ENCODE data around the gene MGAT5B.
"Not testable (repeated sequence)": the region's sequence is repeated elsewhere in the genome, so short reads cannot be mapped to it uniquely, and the experiment has no call there.

The MGAT5B gene

GRCh38 chr17:76968707-76969597 lies 100.7 kb downstream of the MGAT5B start:
- H3K36me3 ChIP-seq (ENCODE audit: control insufficient read depth, insufficient read depth, low read length) = no peaks in the 10 kb centered on the region
- H3K27ac ChIP-seq (ENCODE audit: insufficient read depth, low read depth, low read length, poor library complexity, severe bottlenecking) = peak overlapping the region; percentile 78
- H3K9me3 ChIP-seq (ENCODE audit: control insufficient read depth, low read length) = no peaks in the 10 kb centered on the region
- no peaks in the 10 kb centered on the region for H3K27me3 ChIP-seq (ENCODE audit: control insufficient read depth, insufficient read depth, low read length, poor library complexity, severe bottlenecking)
- H3K4me3 ChIP-seq (ENCODE audit: insufficient read depth, low read depth, low read length) = peak overlapping the region; percentile 39
- H3K4me1 ChIP-seq (ENCODE audit: control insufficient read depth, insufficient read depth, low read length) = peaks cover 7% of the 10 kb centered on the region
- 2% methylated on average over 45 of the region's 45 CpGs for WGBS, 2 experiments

GRCh38 chr17:76969598-76970172 lies 101.5 kb downstream of the MGAT5B start:
- Histone ChIP-seq H3K27me3 (ENCODE audit: control insufficient read depth, insufficient read depth, low read length, poor library complexity, severe bottlenecking) (no peaks in the 10 kb centered on the region), H3K27ac (ENCODE audit: insufficient read depth, low read depth, low read length, poor library complexity, severe bottlenecking) (peak overlapping the region; percentile 78), H3K36me3 (ENCODE audit: control insufficient read depth, insufficient read depth, low read length) (no peaks in the 10 kb centered on the region), H3K4me1 (ENCODE audit: control insufficient read depth, insufficient read depth, low read length) (peaks cover 7% of the 10 kb centered on the region), H3K4me3 (ENCODE audit: insufficient read depth, low read depth, low read length) (peak overlapping the region; percentile 39), H3K9me3 (ENCODE audit: control insufficient read depth, low read length) (no peaks in the 10 kb centered on the region)
- 2 to 4% methylated on average over 11 to 13 of the region's 13 CpGs for WGBS, 2 experiments

GRCh38 chr17:76970228-76970627 lies 102.0 kb downstream of the MGAT5B start:
- H3K4me3 ChIP-seq (ENCODE audit: insufficient read depth, low read depth, low read length); H3K27ac ChIP-seq (ENCODE audit: insufficient read depth, low read depth, low read length, poor library complexity, severe bottlenecking): not testable (repeated sequence)
- 72% methylated on average over 5 of the region's 5 CpGs for WGBS, 2 experiments

DNA sequence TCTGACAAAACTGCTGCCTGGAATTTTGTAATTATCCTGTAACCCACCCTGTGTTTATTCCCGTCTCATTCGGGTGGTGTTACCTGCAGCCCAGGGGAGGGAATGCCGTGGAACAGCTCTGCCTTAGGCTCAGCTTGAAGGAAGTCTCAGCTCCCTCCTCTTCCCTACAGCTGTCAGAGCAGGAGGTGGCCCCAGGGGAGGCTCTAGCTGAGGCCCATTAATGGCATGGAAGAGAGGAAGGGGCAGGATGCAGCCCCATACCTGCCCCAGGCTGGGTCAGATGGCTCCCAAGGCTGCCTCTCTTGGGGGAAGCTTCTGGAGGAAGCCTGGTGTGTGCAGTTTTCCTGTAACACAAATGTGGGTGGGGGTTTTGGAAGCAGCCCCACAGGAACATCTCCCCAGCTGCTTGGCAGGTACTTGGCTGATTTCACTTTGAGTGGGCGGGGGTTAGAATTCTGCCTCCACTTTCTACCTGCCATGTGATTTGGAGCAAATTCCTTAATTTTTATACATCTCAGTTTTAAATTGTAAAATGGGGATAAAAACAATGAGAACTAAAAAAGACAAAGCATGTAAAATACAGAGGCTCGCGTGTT lies 103.9 kb downstream of the MGAT5B start:
- WGBS, 2 experiments = 78 to 81% methylated on average over 6 of the region's 6 CpGs
- H3K9me3 ChIP-seq (ENCODE audit: control insufficient read depth, low read length) = no peaks in the 10 kb centered on the region
- H3K36me3 ChIP-seq (ENCODE audit: control insufficient read depth, insufficient read depth, low read length) = no peaks in the 10 kb centered on the region
- peaks cover 7% of the 10 kb centered on the region for H3K4me1 ChIP-seq (ENCODE audit: control insufficient read depth, insufficient read depth, low read length)
- H3K4me3 ChIP-seq (ENCODE audit: insufficient read depth, low read depth, low read length) = no peak overlapping the region
- H3K27me3 ChIP-seq (ENCODE audit: control insufficient read depth, insufficient read depth, low read length, poor library complexity, severe bottlenecking) = no peaks in the 10 kb centered on the region
- H3K27ac ChIP-seq (ENCODE audit: insufficient read depth, low read depth, low read length, poor library complexity, severe bottlenecking) = no peak overlapping the region

More at GRCh38 chr17:76970228-76970627, 102.0 kb downstream of the MGAT5B start:
- H3K27me3 ChIP-seq (ENCODE audit: control insufficient read depth, insufficient read depth, low read length, poor library complexity, severe bottlenecking); H3K4me1 ChIP-seq (ENCODE audit: control insufficient read depth, insufficient read depth, low read length); H3K9me3 ChIP-seq (ENCODE audit: control insufficient read depth, low read length); H3K36me3 ChIP-seq (ENCODE audit: control insufficient read depth, insufficient read depth, low read length): not testable (repeated sequence)

GRCh38 chr17:76973040-76973439 lies 104.8 kb downstream of the MGAT5B start:
- WGBS, 2 experiments = 88 to 92% methylated on average over 8 of the region's 8 CpGs
- Histone ChIP-seq H3K27ac (ENCODE audit: insufficient read depth, low read depth, low read length, poor library complexity, severe bottlenecking) (no peak overlapping the region), H3K27me3 (ENCODE audit: control insufficient read depth, insufficient read depth, low read length, poor library complexity, severe bottlenecking) (no peaks in the 10 kb centered on the region)

DNA sequence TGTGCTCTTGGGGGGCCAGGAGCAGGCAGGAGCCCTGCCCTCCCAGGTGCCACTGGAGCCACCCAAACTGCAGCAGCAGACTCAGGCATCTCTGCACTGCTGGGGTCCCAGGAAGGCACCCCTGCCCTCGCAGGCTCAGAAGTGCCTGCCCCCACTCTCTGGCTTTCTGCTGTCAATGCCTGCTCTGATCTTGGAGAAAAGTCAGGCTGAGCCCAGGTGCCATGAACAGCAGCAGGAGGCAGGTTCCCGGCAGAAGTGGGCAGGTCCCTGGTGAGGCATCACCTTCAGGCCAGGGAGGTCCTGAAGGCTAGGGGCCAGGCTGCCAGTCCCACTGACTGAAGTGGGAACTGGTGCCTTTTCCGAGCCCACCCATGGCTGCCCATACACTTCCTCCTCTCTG lies 106.5 kb downstream of the MGAT5B start:
- Histone ChIP-seq H3K27me3 (ENCODE audit: control insufficient read depth, insufficient read depth, low read length, poor library complexity, severe bottlenecking) (no peaks in the 10 kb centered on the region), H3K4me3 (ENCODE audit: insufficient read depth, low read depth, low read length) (no peak overlapping the region), H3K36me3 (ENCODE audit: control insufficient read depth, insufficient read depth, low read length) (no peaks in the 10 kb centered on the region), H3K27ac (ENCODE audit: insufficient read depth, low read depth, low read length, poor library complexity, severe bottlenecking) (no peak overlapping the region), H3K9me3 (ENCODE audit: control insufficient read depth, low read length) (peaks cover 4% of the 10 kb centered on the region), H3K4me1 (ENCODE audit: control insufficient read depth, insufficient read depth, low read length) (peaks cover 5% of the 10 kb centered on the region)
- WGBS, 2 experiments = 92 to 95% methylated on average over 3 of the region's 3 CpGs

More at GRCh38 chr17:76973040-76973439, 104.8 kb downstream of the MGAT5B start:
- H3K36me3 ChIP-seq (ENCODE audit: control insufficient read depth, insufficient read depth, low read length) = no peaks in the 10 kb centered on the region
- peaks cover 3% of the 10 kb centered on the region for H3K9me3 ChIP-seq (ENCODE audit: control insufficient read depth, low read length)
- no peak overlapping the region for H3K4me3 ChIP-seq (ENCODE audit: insufficient read depth, low read depth, low read length)
- peaks cover 7% of the 10 kb centered on the region for H3K4me1 ChIP-seq (ENCODE audit: control insufficient read depth, insufficient read depth, low read length)

DNA sequence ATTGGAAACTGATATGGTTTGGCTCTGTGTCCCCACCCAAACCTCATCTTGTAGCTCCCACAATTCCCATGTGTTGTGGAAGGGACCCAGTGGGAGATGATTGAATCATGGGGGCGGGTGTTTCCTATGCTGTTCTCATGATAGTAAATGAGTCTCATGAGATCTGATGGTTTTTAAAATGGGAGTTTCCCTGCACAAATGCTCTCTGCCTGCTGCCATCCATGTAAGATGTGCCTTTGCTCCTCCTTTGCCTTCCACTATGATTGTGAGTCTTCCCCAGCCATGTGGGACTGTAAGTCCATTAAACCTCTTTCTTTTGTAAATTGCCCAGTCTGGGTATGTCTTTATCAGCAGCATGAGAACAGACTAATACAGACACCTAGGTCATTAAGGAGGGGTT lies 109.8 kb downstream of the MGAT5B start:
- not testable (repeated sequence) for H3K36me3 ChIP-seq (ENCODE audit: control insufficient read depth, insufficient read depth, low read length); H3K27me3 ChIP-seq (ENCODE audit: control insufficient read depth, insufficient read depth, low read length, poor library complexity, severe bottlenecking); H3K27ac ChIP-seq (ENCODE audit: insufficient read depth, low read depth, low read length, poor library complexity, severe bottlenecking); H3K4me1 ChIP-seq (ENCODE audit: control insufficient read depth, insufficient read depth, low read length); H3K9me3 ChIP-seq (ENCODE audit: control insufficient read depth, low read length); H3K4me3 ChIP-seq (ENCODE audit: insufficient read depth, low read depth, low read length)
- 97 to 100% methylated on average over 1 of the region's 1 CpG for WGBS, 2 experiments

GRCh38 chr17:76981545-76982295 lies 113.5 kb downstream of the MGAT5B start:
- no peak overlapping the region for H3K4me3 ChIP-seq (ENCODE audit: insufficient read depth, low read depth, low read length)
- H3K27me3 ChIP-seq (ENCODE audit: control insufficient read depth, insufficient read depth, low read length, poor library complexity, severe bottlenecking) = no peaks in the 10 kb centered on the region
- 83 to 86% methylated on average over 15 of the region's 15 CpGs for WGBS, 2 experiments
- H3K9me3 ChIP-seq (ENCODE audit: control insufficient read depth, low read length) = peaks cover 4% of the 10 kb centered on the region
- H3K27ac ChIP-seq (ENCODE audit: insufficient read depth, low read depth, low read length, poor library complexity, severe bottlenecking) = no peak overlapping the region
- H3K4me1 ChIP-seq (ENCODE audit: control insufficient read depth, insufficient read depth, low read length) = peaks cover 10% of the 10 kb centered on the region
- no peaks in the 10 kb centered on the region for H3K36me3 ChIP-seq (ENCODE audit: control insufficient read depth, insufficient read depth, low read length)

GRCh38 chr17:76982408-76983074 lies 114.3 kb downstream of the MGAT5B start:
- Histone ChIP-seq H3K36me3 (ENCODE audit: control insufficient read depth, insufficient read depth, low read length) (no peaks in the 10 kb centered on the region), H3K4me1 (ENCODE audit: control insufficient read depth, insufficient read depth, low read length) (peaks cover 10% of the 10 kb centered on the region), H3K27me3 (ENCODE audit: control insufficient read depth, insufficient read depth, low read length, poor library complexity, severe bottlenecking) (no peaks in the 10 kb centered on the region), H3K4me3 (ENCODE audit: insufficient read depth, low read depth, low read length) (no peak overlapping the region), H3K9me3 (ENCODE audit: control insufficient read depth, low read length) (peaks cover 4% of the 10 kb centered on the region), H3K27ac (ENCODE audit: insufficient read depth, low read depth, low read length, poor library complexity, severe bottlenecking) (no peak overlapping the region)
- 84 to 88% methylated on average over 10 of the region's 10 CpGs for WGBS, 2 experiments

Measured in ectodermal cell (in vitro differentiated cells).